GM12892 (cell line): Measurements from ENCODE around the gene FRMD5.

Experiments used
- POLR2A ChIP-seq: IDR thresholded peaks from 2 replicates; pipeline ENCODE4 v1.6.1; 2011; ENCODE audit warnings: low read depth, low read length, control low read depth
- POLR2AphosphoS5 ChIP-seq: IDR thresholded peaks from 2 replicates; pipeline ENCODE4 v1.6.1; 2011; ENCODE audit warnings: low read depth, low read length, control low read depth
- TAF1 ChIP-seq: IDR thresholded peaks from 2 replicates; pipeline ENCODE4 v1.6.1; 2011; ENCODE audit warnings: low read depth, mild to moderate bottlenecking, control low read depth, low read length, borderline replicate concordance

DNA sequence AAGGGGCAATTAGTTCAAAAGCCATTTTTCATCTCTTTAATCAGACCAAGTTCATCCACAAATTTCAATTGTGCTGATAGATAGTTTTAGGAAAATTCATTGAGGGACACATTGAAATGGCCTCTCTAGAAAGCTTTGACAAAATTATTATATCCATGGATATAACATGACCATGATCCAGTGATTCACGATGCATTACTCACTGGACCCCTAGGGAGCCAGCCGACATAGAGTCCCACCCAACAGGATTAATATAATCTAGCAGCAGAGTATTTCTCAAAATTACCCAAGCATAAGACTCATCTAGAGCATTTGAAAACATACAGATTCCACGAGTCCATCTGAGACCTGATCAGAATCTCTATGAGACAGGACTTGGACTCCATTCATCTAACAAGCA is 100.3 kb downstream of the FRMD5 start:
- TF ChIP-seq POLR2A (no peak), TAF1 (no peak), POLR2AphosphoS5 (no peak)
